A549 (cell line): ENCODE data around the gene CHID1.

Experiments used
- CHD2 ChIP-seq: fragments of 150-350 bp; IDR thresholded peaks from 2 replicates; pipeline ENCODE4 v1.6.1; 2014; ENCODE audit warnings: low read length; ENCODE audit not compliant: partially characterized antibody
- CTCF ChIP-seq: fragments of >200 bp; sonication (Bioruptor Twin); formaldehyde crosslinking; IDR thresholded peaks from 3 replicates; pipeline ENCODE4 v1.5.1; 2016
- ELK1 ChIP-seq: fragments of 150-350 bp; IDR thresholded peaks from 2 replicates; pipeline ENCODE4 v1.6.1; 2014; ENCODE audit warnings: low read depth, mild to moderate bottlenecking, low read length
- ESRRA ChIP-seq: fragments of 150-350 bp; IDR thresholded peaks from 2 replicates; pipeline ENCODE4 v1.6.1; 2014; ENCODE audit warnings: mild to moderate bottlenecking, low read length, borderline replicate concordance
- JUNB ChIP-seq: fragments of >200 bp; sonication (Bioruptor Twin); formaldehyde crosslinking; IDR thresholded peaks from 2 replicates; pipeline ENCODE4 v1.6.1; 2016
- MAX ChIP-seq: IDR thresholded peaks from 2 replicates; pipeline ENCODE4 v1.6.1; 2012
- MAZ ChIP-seq: fragments of 150-350 bp; IDR thresholded peaks from 2 replicates; pipeline ENCODE4 v1.6.1; 2014; ENCODE audit warnings: antibody characterized with exemption, low read depth, low read length, borderline replicate concordance
- POLR2A ChIP-seq: IDR thresholded peaks from 2 replicates; pipeline ENCODE4 v1.6.1; 2012; ENCODE audit warnings: mild to moderate bottlenecking, low read length
- POLR2AphosphoS2 ChIP-seq: conservative IDR thresholded peaks from 2 replicates; pipeline ENCODE4 v1.6.1; 2012; ENCODE audit warnings: low read length, improper control_type of control experiment, inconsistent platforms
- RAD21 ChIP-seq, 2 experiments: fragments of >200 bp in 1 of 2; sonication (Bioruptor Twin) in 1 of 2; formaldehyde crosslinking in 1 of 2; IDR thresholded peaks in 1 of 2; conservative IDR thresholded peaks in 1 of 2; 2 replicates in 1 of 2; 3 replicates in 1 of 2; pipeline ENCODE4 v1.6.1; 2012 to 2018; ENCODE audit warnings: inconsistent platforms in 1 of 2
- REST ChIP-seq: fragments of 200-600 bp; sonication (generic); IDR thresholded peaks from 2 replicates; pipeline ENCODE4 v1.6.1; 2016; ENCODE audit warnings: antibody characterized with exemption, mild to moderate bottlenecking, moderate library complexity
- RFX5 ChIP-seq: fragments of 450-650 bp; IDR thresholded peaks from 2 replicates; pipeline ENCODE4 v1.7.1; 2014; ENCODE audit warnings: antibody characterized with exemption, mild to moderate bottlenecking, moderate library complexity
- USF2 ChIP-seq: fragments of 450-650 bp; IDR thresholded peaks from 2 replicates; pipeline ENCODE4 v1.6.1; 2014; ENCODE audit warnings: antibody characterized with exemption

- TF ChIP-seq POLR2A (no peak), CTCF (no peak), CHD2 (no peak), MAZ (no peak), JUNB (no peak), RFX5 (no peak), MAX (no peak), ELK1 (no peak), RAD21 (conservative IDR thresholded peaks at IDR 0.05 in 1 of 2, IDR thresholded peaks at IDR 0.05 in 1 of 2) (no peak), POLR2AphosphoS2 (no peak), USF2 (no peak), REST (no peak), ESRRA (no peak)
Measured at GRCh38 chr11:940496-941135, 30.0 kb upstream of the CHID1 start.
